ENCODE data around the gene TP53INP2.

DNA sequence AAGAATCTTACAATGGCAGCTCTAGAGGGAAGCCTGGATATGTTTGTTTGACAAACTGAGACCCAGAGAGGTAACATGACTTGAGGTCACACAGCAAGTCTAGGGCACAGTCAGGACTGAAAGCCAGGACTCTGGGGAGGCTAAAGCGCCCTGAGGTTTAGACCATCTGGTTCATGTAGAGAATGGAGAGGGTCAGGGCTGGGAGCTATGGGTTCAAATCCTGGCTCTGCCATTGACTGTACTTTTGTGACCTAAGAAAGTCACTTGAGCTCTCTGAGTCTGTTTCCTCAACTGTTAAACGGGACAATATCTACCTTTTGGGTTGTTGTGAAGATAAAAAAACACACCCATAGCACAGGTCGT, 1.1 kb upstream of the TP53INP2 start:
- no peak for TF ChIP-seq GATA3 (IDR thresholded peaks at IDR 0.05; ENCODE audit: low read depth, low read length)
- no peak for TF ChIP-seq GATA2 (IDR thresholded peaks at IDR 0.05; ENCODE audit: low read depth, low read length)
